NCI-H1694 (cell line): ENCODE results near the gene OXLD1.
"Not testable (repeated sequence)": the region's sequence is repeated elsewhere in the genome, so short reads cannot be mapped to it uniquely, and the experiment has no call there.

ENCODE experiments used
- DNase-seq: peaks from one replicate; lab custom pipeline; 2025; lab: John Stamatoyannopoulos, UW

Gene OXLD1

DNA sequence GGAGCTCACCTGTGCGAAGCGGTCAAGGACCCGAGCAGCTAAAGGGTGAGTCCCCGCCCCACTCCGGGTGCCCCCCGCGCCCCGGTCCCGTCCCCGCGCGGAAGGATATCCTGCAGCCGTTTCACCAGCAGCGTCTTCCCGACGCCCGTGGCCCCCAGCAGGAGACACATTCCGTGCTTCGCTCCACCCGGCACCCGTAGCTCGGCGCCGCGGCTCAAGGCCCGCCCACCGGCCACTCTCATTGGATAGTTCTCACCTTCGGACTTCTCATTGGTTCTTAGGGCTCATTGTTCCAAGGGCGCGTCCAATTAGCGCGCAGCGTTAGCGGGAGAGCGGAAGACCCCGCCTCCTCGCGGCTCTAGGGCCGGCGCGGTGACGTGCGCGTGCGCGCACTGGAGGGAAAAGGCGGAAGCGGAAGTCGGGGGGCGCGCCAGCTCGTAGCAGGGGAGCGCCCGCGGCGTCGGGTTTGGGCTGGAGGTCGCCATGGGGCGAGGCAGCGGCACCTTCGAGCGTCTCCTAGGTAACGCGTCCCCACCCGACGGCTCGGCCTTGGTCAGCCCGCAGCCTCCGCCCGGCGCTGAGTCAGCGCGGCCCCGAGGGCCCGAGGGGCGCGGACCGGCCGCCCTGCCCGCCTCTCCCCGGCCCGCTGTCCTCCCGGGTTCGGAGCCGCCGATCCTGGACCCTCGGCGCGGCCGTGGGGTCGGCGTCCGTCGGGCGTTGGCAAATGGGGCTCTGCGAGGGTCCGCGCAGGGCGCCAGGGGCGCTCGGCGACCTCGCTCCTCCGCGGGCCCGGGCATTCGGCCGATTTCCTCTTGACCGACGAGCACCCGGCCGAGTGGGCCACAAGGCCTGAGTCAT lies 17.4 kb upstream of the OXLD1 start, which contains the start of the genes ARL16 and HGS:
Gene ARL16 (minus strand): TSS at position 214 of the 858 bp plus-strand sequence. CDS start 44 bp downstream, at position 170.
Gene HGS (plus strand): TSS at position 428 of the 858 bp plus-strand sequence. CDS start 56 bp downstream, at position 484.
- DNase-seq, result peak; percentile 98

DNA sequence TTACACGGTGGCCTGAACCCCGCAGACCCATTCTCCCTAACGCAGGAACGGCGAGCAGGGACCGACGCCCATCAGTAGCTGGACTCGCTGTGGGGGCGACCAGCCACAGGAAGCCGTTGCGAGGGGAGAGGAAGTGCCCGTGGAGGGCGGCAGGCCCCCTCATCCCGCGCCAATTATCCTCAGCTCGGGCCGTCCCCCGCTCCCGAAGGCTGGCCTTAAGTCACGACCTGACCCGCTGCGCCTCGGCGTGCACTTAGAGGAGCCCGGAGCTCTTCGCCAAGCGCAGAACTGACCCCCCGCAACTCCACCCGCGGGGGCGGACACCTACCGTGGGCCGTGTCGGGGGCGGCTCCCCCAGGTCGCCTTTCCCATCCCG lies 16.8 kb upstream of the OXLD1 start:
- no peak for DNase-seq

DNA sequence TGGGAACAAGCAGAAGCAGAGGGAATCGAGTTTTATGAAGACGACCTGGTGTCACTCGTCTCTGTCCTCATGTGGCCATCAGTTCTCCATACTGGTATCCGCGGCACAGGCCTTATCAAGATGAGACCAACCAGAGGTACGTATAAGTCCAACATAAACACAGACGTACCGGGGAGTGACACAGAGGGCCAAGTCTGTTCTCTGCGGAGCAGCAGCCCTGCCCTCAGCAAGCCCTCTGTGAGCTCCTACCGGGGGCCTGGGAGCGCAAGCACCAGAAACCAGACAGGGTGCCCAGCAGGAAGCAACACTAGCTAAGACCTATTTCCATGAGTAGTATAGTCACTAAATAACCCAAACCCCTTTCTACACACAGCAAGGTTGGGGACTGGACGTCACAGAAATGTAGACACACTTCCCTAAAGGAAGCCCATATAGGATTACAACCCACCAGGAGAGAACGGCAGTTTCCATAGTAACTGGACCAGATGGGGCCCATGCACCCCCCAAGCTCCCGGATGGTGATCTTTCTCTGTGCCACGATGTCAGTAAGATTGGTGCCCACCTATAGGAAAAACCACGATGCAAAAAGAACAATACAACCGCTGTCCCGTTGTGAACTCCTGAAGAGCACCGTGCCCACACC lies 16.3 kb upstream of the OXLD1 start:
- DNase-seq, result no peak

DNA sequence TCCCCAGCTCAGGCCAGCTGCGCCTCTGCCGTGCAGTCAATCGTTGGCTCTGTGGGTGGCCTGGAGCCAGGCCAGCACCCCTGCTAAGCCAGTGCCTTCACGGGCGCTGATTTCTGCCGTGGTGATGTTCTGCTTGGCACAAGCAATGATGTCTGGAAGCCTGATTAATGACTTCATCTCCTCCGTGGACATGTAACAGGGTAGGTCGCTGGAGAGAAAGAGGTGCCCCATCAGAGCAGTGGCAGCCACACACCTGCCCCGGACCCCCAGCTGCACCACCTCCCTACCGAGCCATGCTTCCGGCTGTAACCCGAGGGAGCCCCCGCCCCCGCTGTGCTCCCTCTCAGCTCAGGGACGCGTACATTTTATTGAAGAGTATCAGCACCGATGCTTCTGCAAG lies 15.3 kb upstream of the OXLD1 start:
- DNase-seq, result no peak

DNA sequence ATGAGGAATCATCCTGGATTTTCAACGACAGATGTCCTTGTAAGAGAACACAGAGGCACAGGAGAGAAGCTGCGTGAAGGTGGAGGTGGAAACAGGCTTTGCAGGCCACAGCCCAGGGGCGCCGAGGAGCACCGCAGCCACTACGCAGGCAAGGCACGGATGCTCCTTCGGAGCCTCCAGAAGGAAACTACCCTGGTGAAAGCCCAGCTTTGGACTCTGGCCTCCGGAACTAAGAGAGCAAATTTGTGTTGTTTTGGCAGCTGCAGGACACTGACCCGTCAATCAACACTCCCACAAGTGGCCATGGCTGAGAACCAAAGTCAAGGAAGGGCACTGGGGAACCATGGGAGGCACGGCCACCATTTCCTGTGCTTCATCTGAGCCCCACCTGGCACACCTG lies 13.7 kb upstream of the OXLD1 start:
- DNase-seq, result no peak

DNA sequence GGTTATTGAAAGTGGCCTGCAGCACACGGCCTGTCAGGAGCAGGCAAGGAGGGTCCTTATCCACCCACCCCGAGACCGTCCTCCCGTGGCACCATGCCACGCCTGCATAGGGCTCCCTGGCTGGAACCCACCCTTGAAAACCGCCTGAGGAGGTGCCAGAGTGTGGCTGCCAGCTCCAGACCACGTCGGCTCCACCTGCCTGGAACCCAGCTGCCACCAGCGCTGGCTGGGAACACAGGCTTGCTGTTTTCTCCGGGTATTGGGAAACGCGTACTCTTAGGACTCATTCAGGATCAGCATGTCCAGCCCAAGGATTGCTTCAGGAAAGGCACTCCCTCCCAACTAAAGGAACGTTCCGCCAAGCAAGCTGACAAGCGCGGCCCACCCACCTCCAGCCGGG lies 10.5 kb upstream of the OXLD1 start:
- DNase-seq, result no peak

DNA sequence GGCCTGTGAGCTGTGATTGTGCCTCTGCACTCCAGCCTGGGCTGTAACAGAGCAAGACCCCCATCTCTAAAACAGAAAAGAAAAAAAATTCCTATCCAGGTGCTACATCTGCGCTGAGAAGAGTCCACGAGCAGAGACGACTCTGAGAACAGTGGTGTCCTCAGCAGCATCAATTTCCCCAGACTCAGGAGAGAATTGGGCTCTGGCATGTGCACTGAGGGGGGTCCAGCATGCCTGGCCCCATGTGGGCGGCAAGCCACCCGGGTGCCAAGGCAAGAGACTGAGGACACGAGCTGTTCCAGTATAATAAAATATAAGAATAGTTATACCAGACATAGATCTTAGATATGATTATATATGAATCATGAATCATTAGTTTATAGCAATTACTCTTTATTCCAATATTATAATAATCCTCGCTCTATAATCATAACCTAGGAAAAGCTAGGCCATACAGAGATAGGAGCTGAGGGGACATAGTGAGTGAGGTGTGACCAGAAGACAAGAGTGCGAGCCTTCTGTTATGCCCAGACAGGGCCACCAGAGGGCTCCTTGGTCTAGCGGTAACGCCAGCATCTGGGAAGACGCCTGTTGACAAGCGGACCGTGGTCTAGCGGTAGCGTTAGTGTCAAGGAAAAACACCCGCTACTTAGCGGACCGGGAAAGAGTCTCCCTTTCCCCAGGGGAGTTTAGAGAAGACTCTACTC lies 9.3 kb upstream of the OXLD1 start:
- DNase-seq, result not testable (repeated sequence)

DNA sequence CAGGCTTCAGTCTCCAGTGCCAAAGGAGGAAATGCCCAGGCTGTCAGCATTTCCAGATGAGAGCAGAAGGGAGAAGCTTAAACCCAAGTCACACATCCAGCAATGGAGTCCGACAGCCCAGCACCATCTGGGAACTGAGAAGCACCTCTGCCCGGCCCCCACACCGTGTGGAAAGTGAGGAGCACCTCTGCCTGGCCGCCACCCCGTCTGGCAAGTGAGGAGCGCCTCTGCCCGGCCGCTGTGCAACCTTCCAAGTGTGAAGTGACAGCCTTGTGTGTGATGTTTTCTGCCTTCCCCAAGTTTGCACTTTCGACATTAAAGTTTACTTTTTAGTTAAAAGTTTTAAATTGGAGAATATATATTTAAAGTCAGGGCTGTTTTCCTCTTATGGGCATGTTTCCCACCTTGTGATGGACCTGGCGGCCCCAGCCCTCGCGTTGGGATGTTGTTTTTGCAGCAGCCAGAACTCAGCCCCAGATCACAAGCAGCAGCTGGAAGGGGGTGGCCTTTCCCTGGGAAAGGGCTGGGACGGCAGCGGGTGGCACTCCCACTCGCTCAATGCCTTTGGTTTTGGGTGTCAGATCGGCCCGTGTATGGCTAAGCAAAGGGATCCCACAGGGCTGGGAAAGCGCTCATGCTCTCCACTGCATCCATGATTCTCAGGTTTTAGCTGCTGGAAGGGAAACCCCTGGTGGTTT lies 7.3 kb upstream of the OXLD1 start:
- no peak for DNase-seq

DNA sequence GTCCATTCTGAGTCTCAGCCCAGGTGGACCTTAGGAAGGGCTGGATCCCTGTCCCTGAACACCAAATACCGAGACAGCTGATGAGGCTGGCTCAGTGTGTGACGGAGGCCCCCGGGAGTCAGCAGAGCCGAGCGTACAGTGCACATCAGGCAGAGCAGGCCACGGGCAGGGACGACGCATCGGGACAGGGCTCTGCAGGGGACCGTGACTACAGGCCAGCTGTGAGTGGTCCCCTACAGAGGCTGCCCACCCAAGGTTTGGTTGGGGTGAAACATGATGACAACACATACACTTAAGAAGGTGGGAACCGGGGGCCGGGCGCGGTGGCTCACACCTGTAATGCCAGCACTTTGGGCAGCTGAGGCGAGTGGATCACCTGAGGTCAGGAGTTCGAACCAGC lies 6.5 kb upstream of the OXLD1 start:
- DNase-seq, result no peak

DNA sequence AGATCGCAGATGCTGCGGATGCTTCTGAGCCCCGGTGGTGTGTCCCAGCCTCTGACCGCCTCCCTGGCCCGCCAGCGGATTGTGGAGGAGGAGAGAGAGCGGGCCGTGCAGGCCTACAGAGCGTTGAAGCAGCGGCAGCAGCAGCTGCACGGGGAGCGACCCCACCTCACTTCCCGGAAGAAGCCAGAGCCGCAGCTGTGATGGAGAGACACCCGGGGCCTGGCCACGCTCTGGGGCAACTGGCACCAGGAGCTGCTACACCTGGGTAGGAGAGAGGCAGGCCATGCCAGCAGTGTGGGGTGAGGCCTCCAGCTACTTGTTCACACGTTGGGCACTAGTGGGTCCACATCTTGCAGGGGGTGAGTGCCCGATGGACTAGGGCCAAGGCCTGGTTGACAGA lies 6.1 kb upstream of the OXLD1 start:
- DNase-seq, result no peak

DNA sequence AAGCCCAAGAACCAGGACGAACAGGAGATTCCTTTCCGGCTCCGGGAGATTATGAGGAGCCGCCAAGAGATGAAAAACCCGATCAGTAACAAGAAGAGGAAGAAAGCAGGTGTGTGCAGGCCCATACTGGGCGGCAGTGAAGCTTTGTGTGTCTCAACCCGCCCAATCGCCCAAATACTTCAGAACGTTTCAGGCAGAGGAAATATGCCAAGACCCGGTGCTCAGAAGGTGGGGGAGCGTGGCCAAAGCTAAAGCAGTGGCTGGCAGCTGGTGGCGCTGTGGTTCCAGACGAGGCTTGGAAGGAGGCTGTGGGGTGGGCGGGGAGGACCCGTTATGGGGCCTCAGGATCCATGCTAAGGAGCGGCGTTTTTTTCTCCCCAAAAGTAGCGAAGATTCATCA lies 1.3 kb upstream of the OXLD1 start:
- DNase-seq, result no peak

DNA sequence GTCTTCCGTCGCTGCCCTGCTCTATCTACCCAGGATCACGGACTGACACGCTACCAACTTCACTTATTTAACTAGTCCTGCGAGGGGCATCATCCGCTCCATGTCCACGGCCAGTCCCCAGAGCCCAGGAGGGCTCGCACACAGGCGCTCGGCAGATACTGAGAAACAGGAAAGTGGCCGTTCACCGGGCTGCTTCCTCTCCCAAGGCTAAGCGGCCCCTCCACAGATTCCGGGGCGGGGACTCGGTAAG lies 388 bp downstream of the OXLD1 start:
- DNase-seq, result no peak

DNA sequence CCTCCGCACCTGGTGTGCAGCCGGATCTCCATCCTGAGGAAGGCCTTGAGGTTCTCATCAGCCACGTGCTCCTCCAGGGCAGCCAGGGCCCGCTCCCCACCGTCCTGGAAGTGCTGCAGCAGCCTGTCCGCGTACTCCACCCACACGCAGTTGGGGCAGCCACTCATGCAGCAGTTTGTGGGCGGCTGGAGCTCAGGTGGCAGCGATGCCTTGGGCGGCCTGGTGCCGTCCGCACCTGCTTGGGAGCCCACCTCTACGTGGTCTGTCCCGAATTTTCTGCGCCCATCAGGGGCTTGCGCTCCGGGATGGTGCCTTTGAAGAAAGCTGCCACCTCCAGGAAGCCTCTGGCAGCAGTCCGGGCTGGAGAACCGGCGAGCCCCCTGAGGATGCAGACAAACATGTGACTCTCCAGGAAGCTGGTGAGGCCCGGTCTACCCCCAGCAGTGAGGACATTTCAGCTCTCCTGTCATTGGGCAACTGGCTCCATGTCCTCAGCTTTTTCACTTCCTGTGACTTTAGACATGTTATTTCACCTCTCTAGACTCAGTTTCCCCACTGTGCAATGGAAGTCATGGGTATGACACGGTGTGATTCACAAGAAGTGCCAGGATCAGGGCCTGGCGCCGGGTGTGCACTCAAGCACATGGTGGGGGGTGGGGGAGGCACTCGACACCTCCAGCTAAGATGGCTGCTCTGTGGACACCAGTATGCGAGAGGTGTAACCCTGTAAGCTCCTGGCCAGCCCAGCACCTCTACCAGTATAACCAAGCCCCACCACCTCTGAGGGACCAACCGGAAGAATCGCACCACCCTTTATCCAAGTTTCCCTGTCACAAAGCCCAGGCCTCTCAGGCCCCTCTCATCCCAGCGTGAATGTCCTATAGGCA lies 957 bp downstream of the OXLD1 start:
- DNase-seq, result no peak

DNA sequence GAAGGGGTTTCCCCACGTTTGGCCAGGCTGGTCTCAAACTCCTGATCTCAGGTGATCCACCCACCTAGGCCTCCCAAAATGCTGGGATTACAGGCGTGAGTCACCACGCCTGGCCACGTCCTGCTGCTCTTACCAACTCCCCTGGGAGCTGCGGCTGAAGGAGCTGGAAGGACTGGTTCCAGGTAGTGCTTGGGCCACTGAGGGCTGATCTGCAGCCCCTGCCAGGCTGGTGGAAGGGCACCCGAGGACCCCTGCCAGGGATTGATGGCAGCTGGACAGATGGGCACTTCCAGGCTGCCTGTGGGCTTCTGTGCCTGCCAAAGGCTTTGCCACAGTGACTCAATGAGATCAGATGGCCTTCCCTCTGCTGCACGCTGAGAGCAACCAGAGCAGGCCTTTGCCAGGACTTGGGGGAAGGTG lies 2.3 kb downstream of the OXLD1 start:
- DNase-seq, result no peak

DNA sequence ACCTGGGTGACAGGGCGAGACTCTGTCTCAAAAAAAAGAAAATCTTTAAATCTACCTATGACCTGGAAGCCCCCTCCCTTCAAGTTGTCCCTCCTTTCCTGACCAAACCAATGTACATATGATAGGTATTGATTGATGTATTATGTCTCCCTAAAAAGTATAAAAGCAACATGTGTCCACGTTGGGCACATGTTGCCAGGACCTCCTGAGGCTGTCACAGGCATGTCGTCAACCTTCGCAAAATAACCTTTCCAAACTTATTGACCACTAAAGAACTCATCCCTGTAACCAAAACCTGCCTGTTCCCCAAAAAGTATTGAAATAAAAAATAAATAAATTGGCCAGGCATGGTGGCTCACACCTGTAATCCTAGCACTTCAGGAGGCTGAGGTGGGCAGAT lies 4.4 kb downstream of the OXLD1 start:
- DNase-seq, result no peak

DNA sequence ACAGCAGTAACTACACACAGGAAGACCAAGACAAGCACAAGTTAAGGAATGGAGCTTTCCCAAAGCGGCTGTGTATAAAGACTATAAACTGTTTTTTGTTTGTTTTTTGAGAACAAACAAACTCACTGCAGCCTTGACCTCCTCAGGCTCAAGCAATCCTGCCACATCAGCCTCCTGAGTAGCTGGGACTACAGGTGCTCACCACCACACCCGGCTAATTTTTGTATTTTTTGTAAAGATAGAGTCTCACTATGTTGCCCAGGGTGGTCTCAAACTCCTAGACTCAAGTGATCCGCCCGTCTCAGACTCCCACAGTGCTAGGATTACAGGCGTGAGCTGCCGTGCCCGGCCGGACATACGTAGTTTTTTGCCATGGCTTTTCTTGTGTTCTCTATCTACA lies 6.0 kb downstream of the OXLD1 start:
- no peak for DNase-seq

DNA sequence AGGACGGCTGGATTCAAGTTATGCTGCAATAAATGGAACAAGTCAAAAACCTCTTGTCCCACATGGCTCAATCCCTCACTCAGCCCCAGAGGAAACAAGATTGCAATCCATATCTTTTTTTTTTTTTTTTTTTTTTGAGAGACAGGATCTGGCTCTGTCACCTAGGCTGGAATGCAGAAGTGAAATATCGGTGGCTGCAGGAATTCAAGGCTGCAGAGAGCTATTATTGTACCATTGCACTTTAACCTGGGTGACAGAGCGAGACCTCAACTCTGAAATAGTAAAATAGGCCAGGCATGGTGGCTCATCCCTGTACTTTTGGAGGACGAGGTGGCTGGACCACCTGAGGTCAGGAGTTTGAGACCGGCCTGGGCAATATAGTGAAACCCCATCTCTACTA lies 7.4 kb downstream of the OXLD1 start:
- no peak for DNase-seq

DNA sequence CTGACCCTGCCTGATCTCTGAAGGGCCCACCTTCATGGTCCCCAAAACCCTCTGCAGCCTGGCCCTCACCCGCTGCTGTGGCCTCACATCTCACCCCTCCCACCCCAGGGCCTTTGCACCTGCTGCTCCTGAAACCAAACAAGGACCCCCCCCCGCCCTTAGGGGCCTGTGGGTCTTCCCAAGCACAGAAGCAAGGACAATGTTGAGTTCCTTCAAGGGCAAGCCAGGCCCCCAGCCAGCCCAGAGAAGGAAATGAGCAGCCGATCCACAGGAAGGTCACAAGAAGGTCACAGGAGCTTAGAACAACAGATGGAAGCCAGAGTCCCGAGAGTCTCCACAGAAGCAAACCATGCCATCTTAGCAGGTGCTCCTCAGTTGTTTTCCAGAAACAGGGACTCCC lies 9.6 kb downstream of the OXLD1 start:
- DNase-seq, result no peak

DNA sequence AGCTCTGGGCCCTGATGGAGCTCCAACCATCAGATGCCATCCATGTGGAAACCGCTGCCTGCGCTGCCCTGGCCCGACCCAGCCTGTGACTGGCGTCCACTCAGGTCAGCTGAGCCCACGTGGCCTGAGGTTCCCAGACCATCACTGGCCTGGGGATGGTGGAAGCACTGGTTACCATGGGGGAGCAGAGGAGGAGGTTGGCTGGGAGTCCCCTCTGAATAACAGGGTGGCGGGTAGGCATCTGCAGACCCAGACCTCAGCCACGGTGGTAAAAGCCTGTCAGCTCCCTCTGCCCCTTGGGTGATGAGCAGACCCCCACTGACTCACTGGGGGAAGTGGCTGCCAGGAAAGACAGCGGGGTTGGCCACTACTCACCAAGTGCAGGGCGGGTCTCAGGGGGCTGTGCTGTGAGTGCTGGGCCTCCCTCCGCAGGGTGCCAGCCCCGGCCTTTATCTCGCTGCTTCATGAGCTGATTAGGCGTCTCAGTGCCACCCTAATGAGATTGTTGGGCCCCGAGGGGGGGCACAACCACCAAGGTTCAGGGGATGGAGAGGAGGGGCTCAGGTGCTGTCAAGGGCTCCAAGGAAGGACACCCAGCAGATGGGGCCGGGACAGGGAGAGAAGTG lies 10.2 kb downstream of the OXLD1 start, which contains the start of gene PDE6G:
Gene PDE6G (minus strand): TSS at position 425 of the 626 bp plus-strand sequence. CDS start 3,237 bp downstream, outside the sequence.
- no peak for DNase-seq

DNA sequence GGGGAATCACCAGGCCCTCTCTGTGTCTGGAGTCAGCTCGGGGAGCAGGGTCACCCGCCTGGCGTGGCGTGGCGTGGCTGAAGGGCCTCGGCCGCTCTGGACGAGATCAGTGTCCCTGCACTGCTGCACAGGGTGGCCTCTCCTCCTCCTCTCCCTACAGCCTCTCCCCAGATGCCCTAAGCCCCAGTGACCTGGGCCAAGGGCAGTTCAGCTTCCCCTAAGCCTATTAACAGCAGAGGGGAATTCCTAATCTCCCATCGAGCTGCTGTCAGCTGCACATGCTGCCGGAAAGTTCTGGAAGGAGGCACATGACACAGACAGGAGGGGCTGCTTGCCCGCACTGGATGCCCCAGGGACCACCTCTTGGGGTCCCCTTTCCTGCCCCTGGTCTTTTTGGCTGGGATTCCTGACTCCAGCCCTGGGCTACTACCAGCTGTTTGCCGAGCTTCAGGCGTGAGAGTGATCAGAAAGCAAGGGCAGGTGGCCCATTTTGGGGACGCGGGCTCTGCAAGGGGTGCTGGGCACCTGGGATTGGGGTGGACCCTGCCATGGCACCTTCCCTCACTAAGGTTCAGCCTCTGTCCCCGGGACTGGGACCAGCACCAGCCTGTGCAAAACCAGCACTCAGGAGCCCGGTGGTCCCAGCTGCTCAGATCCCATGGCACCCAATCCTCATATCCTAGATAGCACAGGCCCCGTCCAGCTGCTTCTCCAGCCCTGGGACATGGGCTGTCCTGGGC lies 10.9 kb downstream of the OXLD1 start:
- DNase-seq, result no peak
